ACHN (cell line): ENCODE measurements around the gene MTFMT.

ENCODE experiments used
- DNase-seq: peaks from one replicate; pipeline ENCODE4 v3.0.0-alpha.2; 2015
- in situ Hi-C: cut with HindIII; loops from 2 replicates; pipeline ENCODE4 v1.10.0; 2017; ENCODE audit warnings: low sequenced_read_pairs, low pct_ligation_motif_present, low pct_unique_long_range_greater_than_20kb

The MTFMT gene

GRCh38 chr15:64954395-64954794 is 75.0 kb downstream of the MTFMT start:
- in situ Hi-C loops, result no loop called here
- DNase-seq, result no peak

GRCh38 chr15:64951777-64952418 is 77.5 kb downstream of the MTFMT start:
- in situ Hi-C loops, result no loop called here
- DNase-seq, result no peak
